NCI-H82 treated with DMSO at 0.1 percent for 48 hours (cell line): ENCODE data around the gene HAL.

Experiments
- DNase-seq: peaks from one replicate; lab custom pipeline; 2025; ENCODE audit not compliant: unreplicated experiment; lab: John Stamatoyannopoulos, UW

HAL gene, protein sequence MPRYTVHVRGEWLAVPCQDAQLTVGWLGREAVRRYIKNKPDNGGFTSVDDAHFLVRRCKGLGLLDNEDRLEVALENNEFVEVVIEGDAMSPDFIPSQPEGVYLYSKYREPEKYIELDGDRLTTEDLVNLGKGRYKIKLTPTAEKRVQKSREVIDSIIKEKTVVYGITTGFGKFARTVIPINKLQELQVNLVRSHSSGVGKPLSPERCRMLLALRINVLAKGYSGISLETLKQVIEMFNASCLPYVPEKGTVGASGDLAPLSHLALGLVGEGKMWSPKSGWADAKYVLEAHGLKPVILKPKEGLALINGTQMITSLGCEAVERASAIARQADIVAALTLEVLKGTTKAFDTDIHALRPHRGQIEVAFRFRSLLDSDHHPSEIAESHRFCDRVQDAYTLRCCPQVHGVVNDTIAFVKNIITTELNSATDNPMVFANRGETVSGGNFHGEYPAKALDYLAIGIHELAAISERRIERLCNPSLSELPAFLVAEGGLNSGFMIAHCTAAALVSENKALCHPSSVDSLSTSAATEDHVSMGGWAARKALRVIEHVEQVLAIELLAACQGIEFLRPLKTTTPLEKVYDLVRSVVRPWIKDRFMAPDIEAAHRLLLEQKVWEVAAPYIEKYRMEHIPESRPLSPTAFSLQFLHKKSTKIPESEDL

DNA sequence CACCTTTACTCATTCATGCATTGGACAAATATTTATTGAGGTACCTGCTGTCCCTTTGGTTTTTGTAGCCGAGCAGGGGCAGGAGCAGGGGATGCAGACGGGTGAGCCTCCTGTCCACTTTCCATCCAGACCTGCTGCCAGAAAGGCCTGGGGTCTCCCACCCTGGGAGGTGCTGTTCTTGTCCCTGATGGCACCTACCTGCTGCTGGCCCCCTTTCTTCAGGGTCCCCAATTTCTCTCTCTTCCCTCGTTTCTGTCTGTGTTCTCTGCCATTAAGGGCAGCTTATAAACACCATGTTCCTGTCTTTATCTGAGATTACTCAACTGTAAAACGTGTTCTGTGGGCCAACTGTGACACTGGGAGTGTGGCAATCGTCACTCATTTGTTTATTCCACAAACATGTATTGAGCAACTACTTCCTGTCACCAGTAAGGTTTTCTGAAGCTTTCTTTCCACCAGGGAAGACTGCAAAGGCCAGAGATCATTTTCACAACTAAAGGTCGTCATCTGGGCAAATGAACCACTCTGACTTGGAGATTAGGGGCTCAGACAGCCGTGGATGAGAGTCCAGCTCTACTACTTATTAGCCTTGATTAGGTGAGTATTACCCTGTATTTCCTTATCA lies at the start of gene HAL:
HAL (minus strand) TSS at position 311 of the 625 bp plus-strand sequence. CDS start 434 bp downstream, outside the sequence.
- no peak for DNase-seq

GRCh38 chr12:96045566-96045965 lies 49.4 kb upstream of the HAL start:
- DNase-seq = no peak

- no peak for DNase-seq
Measured at GRCh38 chr12:96044943-96045290, 48.8 kb upstream of the HAL start.

GRCh38 chr12:96044017-96044942 lies 48.1 kb upstream of the HAL start:
- no peak for DNase-seq

GRCh38 chr12:96041181-96041580 lies 45.0 kb upstream of the HAL start:
- DNase-seq = no peak

DNA sequence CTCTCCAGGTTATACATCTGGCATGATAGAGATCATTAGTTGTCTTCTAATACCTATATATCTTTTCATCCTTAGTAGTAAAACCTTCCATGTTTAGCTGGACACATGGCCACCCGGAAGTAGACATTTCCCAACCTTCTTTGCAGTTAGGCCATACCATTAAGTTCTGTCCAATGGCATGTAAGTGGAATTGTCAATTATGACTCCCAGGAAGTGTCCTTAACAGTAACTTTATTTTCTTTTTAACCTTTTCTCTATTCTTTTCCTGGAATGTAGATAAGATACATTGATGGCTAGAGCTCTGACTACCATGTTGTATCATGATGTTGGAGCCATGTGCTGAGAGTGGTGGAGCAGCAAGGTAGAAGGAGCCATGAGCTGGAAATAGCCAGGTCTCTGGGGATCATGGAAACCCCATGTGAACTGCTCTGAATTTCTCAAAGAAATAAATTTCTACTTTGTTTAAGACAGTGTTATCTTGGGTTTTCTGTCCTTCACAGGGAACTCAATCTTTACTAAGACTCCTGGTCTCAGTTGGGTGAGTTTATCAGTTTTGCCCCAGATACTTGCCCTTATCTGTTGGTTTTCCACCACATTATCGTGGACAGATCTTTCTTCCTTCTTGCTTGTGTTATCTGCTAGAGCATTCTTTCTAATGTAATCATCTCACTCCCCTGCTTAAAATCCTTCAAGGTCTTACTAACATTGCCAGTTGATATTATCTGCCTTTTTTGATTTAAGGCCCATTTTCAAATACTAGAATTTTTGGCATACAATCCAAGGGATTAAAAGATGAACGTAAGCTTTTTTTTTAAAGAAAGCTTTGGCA lies 44.4 kb upstream of the HAL start:
- no peak for DNase-seq

GRCh38 chr12:96039516-96039915 lies 43.4 kb upstream of the HAL start:
- DNase-seq = no peak

- DNase-seq = no peak
Measured at GRCh38 chr12:96036765-96037455, 40.8 kb upstream of the HAL start.

DNA sequence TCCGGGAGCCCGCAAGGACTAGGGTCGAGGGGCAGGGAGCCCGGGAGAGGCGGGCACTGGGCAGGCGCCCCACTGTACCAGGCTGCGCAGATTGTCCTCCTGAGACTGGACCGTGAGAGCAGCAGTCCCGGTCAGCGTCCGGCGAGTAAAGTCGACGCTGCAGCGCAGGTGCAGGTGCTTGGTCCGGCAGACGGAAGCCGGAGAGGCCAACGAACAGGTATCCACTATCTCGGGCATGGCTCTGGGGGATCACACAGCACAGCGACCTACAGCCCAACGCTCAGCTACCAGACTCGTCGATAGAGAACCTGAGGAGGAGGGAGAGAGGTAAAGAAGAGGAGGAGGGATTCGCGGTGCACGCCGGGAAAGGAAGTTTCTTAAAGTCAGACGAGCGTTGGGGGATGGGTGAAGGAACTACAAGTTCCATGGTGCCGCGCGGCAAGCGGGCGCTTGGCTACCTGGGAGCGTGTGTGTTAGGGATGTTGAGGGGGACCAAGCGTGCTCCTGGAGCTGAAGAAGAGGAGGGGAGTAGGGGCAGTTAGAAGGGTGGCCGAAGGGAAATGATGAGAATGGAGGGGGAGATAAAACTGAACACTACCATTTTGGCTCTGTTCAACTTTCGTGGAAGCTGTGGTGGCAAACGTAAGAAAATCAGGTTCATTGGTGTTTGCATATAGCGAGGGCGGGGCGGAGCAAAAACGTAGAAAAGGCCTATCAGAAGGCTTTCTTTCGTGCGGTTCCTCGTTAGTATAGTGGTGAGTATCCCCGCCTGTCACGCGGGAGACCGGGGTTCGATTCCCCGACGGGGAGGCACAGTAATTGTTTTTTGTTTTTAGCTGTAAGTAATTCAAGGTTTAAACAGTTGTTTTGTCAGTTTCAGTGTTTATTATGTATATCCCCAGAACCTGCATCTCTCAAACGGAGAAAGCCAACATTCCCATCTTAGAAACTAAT lies 39.4 kb upstream of the HAL start, which contains the start of gene LTA4H:
LTA4H (minus strand) TSS at position 305 of the 954 bp plus-strand sequence; CDS start at position 237, 68 bp downstream.
- DNase-seq = peak; percentile 99

GRCh38 chr12:96034621-96035282 lies 38.6 kb upstream of the HAL start:
- peak; percentile 41 for DNase-seq

GRCh38 chr12:96033549-96034389 lies 37.6 kb upstream of the HAL start:
- no peak for DNase-seq

GRCh38 chr12:96029826-96030225 lies 33.7 kb upstream of the HAL start:
- no peak for DNase-seq

DNA sequence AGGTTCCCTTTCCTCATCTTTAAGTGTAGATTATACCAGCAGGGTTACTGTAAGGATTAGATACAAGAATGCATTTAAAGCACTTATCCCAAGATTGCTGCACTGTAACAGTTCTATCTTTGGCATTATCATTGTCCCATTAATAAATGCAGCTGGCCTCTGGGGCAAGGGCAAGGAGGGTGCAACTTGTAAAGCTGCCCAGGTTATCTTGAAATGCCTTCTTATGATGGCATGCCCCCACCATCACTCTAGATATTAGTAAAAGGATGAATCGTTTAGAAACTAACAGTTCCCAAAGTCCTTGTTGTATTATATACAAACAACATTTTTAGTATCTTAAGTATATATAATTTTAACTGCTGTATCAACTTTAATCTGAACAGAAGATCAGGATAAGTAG lies 32.4 kb upstream of the HAL start:
- no peak for DNase-seq

DNA sequence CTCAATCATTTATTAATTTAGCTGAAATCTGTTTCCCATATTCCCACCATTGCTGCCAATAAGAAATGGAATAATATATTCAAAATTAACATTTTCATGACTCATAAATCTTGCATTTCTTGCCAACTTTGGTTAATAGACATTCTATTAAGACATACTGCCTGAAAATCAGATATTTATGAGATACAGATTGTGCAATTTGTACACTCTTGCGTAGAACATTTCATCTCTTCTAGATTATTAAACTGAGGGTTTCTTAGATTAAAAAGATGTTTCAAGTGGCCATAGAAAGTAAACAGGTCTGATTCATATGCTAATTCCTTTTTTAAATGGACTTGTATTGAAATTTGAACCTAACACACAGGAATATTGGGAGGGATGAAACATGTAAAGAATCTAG lies 30.2 kb upstream of the HAL start:
- DNase-seq = no peak

- DNase-seq = no peak
Measured at GRCh38 chr12:96025518-96025917, 29.4 kb upstream of the HAL start.

DNA sequence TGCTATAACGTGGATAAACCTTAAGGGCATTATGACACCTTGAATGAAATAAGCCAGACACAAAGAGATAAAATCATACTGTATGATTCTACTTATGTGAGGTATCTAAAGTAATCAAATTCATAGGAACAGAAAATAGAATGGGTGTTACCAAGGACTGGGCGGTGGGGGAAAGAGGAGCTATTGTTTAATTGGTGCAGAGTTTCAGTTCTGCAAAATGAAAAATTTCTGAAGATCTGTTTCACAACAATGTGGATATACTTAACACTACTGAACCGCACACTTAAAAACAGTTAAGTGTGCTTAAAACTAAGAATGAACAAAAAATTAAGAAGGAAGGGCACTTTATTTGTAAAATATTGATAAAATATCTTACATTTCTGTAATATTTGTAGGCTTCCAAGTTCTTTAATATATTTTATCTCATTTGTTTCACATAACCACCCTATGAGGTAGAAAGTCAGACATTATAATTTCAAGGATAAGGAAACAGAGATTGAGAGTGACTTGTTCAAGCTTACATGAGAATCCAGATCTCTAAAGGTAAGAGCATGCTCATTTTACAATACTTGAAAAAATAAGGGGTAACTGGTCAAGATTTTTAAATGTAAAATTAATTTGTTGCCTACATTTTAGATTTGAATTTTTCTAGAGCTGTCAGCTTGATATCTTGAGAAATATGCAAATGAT lies 24.3 kb upstream of the HAL start:
- DNase-seq = no peak
